HepG2 (cell line): ENCODE measurements around the gene TMEM97. TPM values are rescaled to one million over a fixed set of nuclear protein-coding genes. Genes with fewer than 3 reads are reported as not detected.

ENCODE experiments used
- ATAD3A ChIP-seq: sonication (generic); formaldehyde crosslinking; IDR thresholded peaks from 2 replicates; pipeline ENCODE4 v1.4.0; 2020; ENCODE audit warnings: missing genetic modification reagents
- ATM ChIP-seq: fragments of 450-650 bp; IDR thresholded peaks from 2 replicates; pipeline ENCODE4 v1.7.1; 2017; ENCODE audit warnings: mild to moderate bottlenecking, borderline replicate concordance
- ETV5 ChIP-seq: IDR thresholded peaks from 2 replicates; pipeline ENCODE4 v1.6.1; 2018; ENCODE audit warnings: missing biosample characterization, missing genetic modification reagents, inconsistent platforms, borderline replicate concordance
- FOXK1 ChIP-seq: sonication (generic); formaldehyde crosslinking; IDR thresholded peaks from 2 replicates; pipeline ENCODE4 v1.4.0; 2020; ENCODE audit warnings: low read depth, missing genetic modification reagents, borderline replicate concordance
- IKZF1 ChIP-seq: fragments of 450-650 bp; IDR thresholded peaks from 2 replicates; pipeline ENCODE4 v1.7.1; 2016
- JDP2 ChIP-seq: sonication (generic); formaldehyde crosslinking; IDR thresholded peaks from 2 replicates; pipeline ENCODE4 v1.8.1; 2022; ENCODE audit warnings: missing genetic modification reagents, borderline replicate concordance
- KAT2B ChIP-seq: fragments of 150-350 bp; IDR thresholded peaks from 2 replicates; pipeline ENCODE4 v1.6.1; 2014; ENCODE audit warnings: low read depth, low read length, borderline replicate concordance
- KLF15 ChIP-seq: sonication (generic); formaldehyde crosslinking; IDR thresholded peaks from 2 replicates; pipeline ENCODE4 v1.8.1; 2023; ENCODE audit warnings: borderline replicate concordance, mild to moderate bottlenecking, inconsistent platforms, missing genetic modification reagents, mixed read lengths
- MZF1 ChIP-seq: sonication (generic); formaldehyde crosslinking; IDR thresholded peaks from 2 replicates; pipeline ENCODE4 v1.8.1; 2023; ENCODE audit warnings: mild to moderate bottlenecking, missing genetic modification reagents, borderline replicate concordance
- NCOA5 ChIP-seq: sonication (generic); formaldehyde crosslinking; IDR thresholded peaks from 2 replicates; pipeline ENCODE4 v1.4.0; 2020; ENCODE audit warnings: missing genetic modification reagents
- ONECUT2 ChIP-seq: sonication (generic); formaldehyde crosslinking; IDR thresholded peaks from 2 replicates; pipeline ENCODE4 v1.4.0; 2020; ENCODE audit warnings: missing genetic modification reagents
- RAD21 ChIP-seq: fragments of 450-650 bp; formaldehyde crosslinking; IDR thresholded peaks from 2 replicates; pipeline ENCODE4 v1.5.0; 2020; ENCODE audit warnings: mild to moderate bottlenecking
- TARDBP ChIP-seq: sonication (generic); formaldehyde crosslinking; IDR thresholded peaks from 2 replicates; pipeline ENCODE4 v1.8.0; 2022; ENCODE audit warnings: mild to moderate bottlenecking, missing genetic modification reagents
- TEAD2 ChIP-seq: sonication (generic); formaldehyde crosslinking; IDR thresholded peaks from 2 replicates; pipeline ENCODE4 v1.9.0; 2021; ENCODE audit warnings: missing genetic modification reagents
- TRIM24 ChIP-seq: sonication (generic); formaldehyde crosslinking; IDR thresholded peaks from 2 replicates; pipeline ENCODE4 v1.8.0; 2022; ENCODE audit warnings: mild to moderate bottlenecking, missing genetic modification reagents
- YY1 ChIP-seq: IDR thresholded peaks from 2 replicates; pipeline ENCODE4 v1.6.1; 2011; ENCODE audit warnings: low read length, low read depth, moderate library complexity, mild to moderate bottlenecking; ENCODE audit not compliant: insufficient read depth, insufficient replicate concordance
- ZNF20 ChIP-seq: sonication (generic); formaldehyde crosslinking; IDR thresholded peaks from 2 replicates; pipeline ENCODE4 v1.4.0; 2020; ENCODE audit warnings: mild to moderate bottlenecking, moderate library complexity, missing genetic modification reagents
- ZNF432 ChIP-seq: sonication (generic); formaldehyde crosslinking; IDR thresholded peaks from 2 replicates; pipeline ENCODE4 v1.5.0; 2020; ENCODE audit warnings: missing genetic modification reagents, mild to moderate bottlenecking, borderline replicate concordance
- ZNF451 ChIP-seq: sonication (generic); formaldehyde crosslinking; IDR thresholded peaks from 2 replicates; pipeline ENCODE4 v1.5.0; 2020; ENCODE audit warnings: mild to moderate bottlenecking, missing genetic modification reagents
- ZNF616 ChIP-seq: sonication (generic); formaldehyde crosslinking; IDR thresholded peaks from 2 replicates; pipeline ENCODE4 v1.5.0; 2020; ENCODE audit warnings: low read depth, mild to moderate bottlenecking, missing genetic modification reagents
- ZNF644 ChIP-seq: IDR thresholded peaks from 2 replicates; pipeline ENCODE4 v1.6.1; 2016; ENCODE audit warnings: low read depth
- ZNF652 ChIP-seq: IDR thresholded peaks from 2 replicates; pipeline ENCODE4 v1.6.1; 2016; ENCODE audit warnings: low read depth, borderline replicate concordance
- ZNF660 ChIP-seq: sonication (generic); formaldehyde crosslinking; IDR thresholded peaks from 2 replicates; pipeline ENCODE4 v1.5.1; 2020; ENCODE audit warnings: mild to moderate bottlenecking, low read depth, missing genetic modification reagents, borderline replicate concordance
- ZNF749 ChIP-seq: sonication (generic); formaldehyde crosslinking; IDR thresholded peaks from 2 replicates; pipeline ENCODE4 v1.8.0; 2022; ENCODE audit warnings: mild to moderate bottlenecking, missing genetic modification reagents, moderate library complexity, borderline replicate concordance
- ZNF777 ChIP-seq: sonication (generic); formaldehyde crosslinking; IDR thresholded peaks from 2 replicates; pipeline ENCODE4 v1.4.0; 2020; ENCODE audit warnings: missing genetic modification reagents
- polyA plus RNA-seq, 8 experiments: library from polyadenylated mRNA; depleted of rRNA in 3 of 8; stranded (reverse) in 7 of 8; unstranded in 1 of 8; fragments of >200 nt; fragmentation: Illumina TruSeq in 4 of 8; extraction: Trizol in 4 of 8; gene quantifications; 2 replicates each; pipeline versions ENCODE4 v1.2.1 to v1.2.3, GENCODE V29; 2011 to 2016; ENCODE audit warnings: low read depth in 4 of 8, missing spikeins in 1 of 8, mixed read lengths in 1 of 8; ENCODE audit not compliant: insufficient read depth in 1 of 8
- total RNA-seq, 5 experiments: library from RNA; depleted of rRNA; stranded (reverse); fragments of >200 nt; fragmentation: Illumina TruSeq; extraction: Trizol; gene quantifications; 2 replicates each; pipeline ENCODE4 v1.2.3, GENCODE V29; 2016; ENCODE audit warnings: low read depth in 1 of 5
- TF ChIP-seq, protein P1 (sequence below): sonication (generic); formaldehyde crosslinking; IDR thresholded peaks from 2 replicates; pipeline ENCODE4 v1.5.0; 2020; ENCODE audit warnings: mild to moderate bottlenecking, missing genetic modification reagents, borderline replicate concordance
- TF ChIP-seq, protein P2 (sequence below): sonication (generic); formaldehyde crosslinking; IDR thresholded peaks from 2 replicates; pipeline ENCODE4; 2020; ENCODE audit warnings: missing genetic modification reagents, mild to moderate bottlenecking, borderline replicate concordance

TMEM97 gene
- total and polyA plus RNA-seq, 2 of the 13 experiments (the other 11 are each of a cell fraction or from before 2014, with no cell fraction given): 69.6 to 137 TPM

DNA sequence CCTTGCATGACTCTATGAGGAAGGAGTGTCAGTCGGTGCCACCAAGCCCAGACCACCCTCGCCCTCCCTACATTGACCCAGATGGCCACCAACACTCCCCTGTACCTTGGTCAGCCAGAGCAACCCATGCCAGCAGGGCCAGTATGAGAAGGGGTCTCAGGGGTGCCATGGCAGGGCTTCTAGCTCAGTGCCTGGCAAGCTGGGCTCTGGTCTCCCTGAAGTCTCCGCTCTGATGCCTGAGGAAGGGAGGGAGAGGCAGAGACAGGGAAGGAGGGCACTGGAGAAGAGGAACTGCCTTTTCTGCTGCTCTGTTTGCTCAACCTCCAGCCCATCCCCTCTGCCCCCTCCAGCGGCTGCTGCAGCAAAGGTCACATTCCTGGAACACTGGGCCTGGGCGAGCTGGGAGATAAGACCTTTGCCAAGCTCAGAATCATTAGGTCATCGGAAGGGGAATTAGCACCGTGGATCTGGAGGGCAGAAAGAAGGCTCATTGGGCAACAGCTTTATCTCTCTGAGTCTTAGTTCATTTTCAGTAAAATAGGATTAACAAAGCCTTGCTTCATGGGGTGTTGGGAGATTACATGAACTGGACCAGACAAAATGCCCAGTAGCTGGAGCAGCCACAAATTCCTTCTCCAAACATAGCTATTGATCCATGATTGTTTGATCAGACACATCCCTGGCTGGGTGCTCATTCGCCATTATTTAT lies 51.2 kb downstream of the TMEM97 start, which contains the start of gene VTN (continued):
- no peak for TF ChIP-seq ZNF660 (CRISPR knock-in tag)
- peak; percentile 42 for TF ChIP-seq YY1
- TF ChIP-seq NCOA5: no peak
- no peak for TF ChIP-seq IKZF1
- 0 out of 2 replicates have a peak, but pooled peaks have one; percentile 11 for TF ChIP-seq ZNF652 (CRISPR knock-in tag)
- no peak for TF ChIP-seq TRIM24 (CRISPR knock-in tag)
- TF ChIP-seq TARDBP (CRISPR knock-in tag): peak; percentile 86
- peak; percentile 50 for TF ChIP-seq ZNF777 (CRISPR knock-in tag)
- TF ChIP-seq ETV5 (CRISPR knock-in tag): peak; percentile 87
- TF ChIP-seq ZNF749: 0 out of 2 replicates have a peak, but pooled peaks have one; percentile 25
- TF ChIP-seq ZNF20 (CRISPR knock-in tag): no peak
- no peak for TF ChIP-seq MZF1 (CRISPR knock-in tag)
- TF ChIP-seq ONECUT2 (CRISPR knock-in tag): peak; percentile 96
- TF ChIP-seq, protein P1, sequence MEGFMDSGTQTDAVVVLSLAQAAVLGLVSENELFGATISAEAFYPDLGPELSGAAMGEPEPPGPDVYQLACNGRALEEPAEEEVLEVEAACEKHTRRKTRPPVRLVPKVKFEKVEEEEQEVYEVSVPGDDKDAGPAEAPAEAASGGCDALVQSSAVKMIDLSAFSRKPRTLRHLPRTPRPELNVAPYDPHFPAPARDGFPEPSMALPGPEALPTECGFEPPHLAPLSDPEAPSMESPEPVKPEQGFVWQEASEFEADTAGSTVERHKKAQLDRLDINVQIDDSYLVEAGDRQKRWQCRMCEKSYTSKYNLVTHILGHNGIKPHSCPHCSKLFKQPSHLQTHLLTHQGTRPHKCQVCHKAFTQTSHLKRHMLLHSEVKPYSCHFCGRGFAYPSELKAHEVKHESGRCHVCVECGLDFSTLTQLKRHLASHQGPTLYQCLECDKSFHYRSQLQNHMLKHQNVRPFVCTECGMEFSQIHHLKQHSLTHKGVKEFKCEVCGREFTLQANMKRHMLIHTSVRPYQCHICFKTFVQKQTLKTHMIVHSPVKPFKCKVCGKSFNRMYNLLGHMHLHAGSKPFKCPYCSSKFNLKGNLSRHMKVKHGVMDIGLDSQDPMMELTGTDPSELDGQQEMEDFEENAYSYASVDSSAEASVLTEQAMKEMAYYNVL (CRISPR knock-in tag): peak; percentile 94; the same call in 1 of the 2 replicates
- peak; percentile 17; the same call in 1 of the 2 replicates for TF ChIP-seq RAD21 (CRISPR knock-in tag)
- TF ChIP-seq ZNF644 (CRISPR knock-in tag): peak; percentile 76
- TF ChIP-seq, protein P2, sequence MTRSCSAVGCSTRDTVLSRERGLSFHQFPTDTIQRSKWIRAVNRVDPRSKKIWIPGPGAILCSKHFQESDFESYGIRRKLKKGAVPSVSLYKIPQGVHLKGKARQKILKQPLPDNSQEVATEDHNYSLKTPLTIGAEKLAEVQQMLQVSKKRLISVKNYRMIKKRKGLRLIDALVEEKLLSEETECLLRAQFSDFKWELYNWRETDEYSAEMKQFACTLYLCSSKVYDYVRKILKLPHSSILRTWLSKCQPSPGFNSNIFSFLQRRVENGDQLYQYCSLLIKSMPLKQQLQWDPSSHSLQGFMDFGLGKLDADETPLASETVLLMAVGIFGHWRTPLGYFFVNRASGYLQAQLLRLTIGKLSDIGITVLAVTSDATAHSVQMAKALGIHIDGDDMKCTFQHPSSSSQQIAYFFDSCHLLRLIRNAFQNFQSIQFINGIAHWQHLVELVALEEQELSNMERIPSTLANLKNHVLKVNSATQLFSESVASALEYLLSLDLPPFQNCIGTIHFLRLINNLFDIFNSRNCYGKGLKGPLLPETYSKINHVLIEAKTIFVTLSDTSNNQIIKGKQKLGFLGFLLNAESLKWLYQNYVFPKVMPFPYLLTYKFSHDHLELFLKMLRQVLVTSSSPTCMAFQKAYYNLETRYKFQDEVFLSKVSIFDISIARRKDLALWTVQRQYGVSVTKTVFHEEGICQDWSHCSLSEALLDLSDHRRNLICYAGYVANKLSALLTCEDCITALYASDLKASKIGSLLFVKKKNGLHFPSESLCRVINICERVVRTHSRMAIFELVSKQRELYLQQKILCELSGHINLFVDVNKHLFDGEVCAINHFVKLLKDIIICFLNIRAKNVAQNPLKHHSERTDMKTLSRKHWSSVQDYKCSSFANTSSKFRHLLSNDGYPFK (CRISPR knock-in tag): no peak; the same call in 1 of the 2 replicates
- TF ChIP-seq ZNF432 (CRISPR knock-in tag): no peak
- TF ChIP-seq JDP2 (CRISPR knock-in tag): no peak
- TF ChIP-seq TEAD2 (CRISPR knock-in tag): peak; percentile 28; the same call in 1 of the 2 replicates
- TF ChIP-seq ZNF451 (CRISPR knock-in tag): no peak
- no peak for TF ChIP-seq ATM
- TF ChIP-seq KLF15 (CRISPR knock-in tag): no peak
- TF ChIP-seq KAT2B: peak; percentile 59; the same call in 1 of the 2 replicates
- peak; percentile 88 for TF ChIP-seq FOXK1 (CRISPR knock-in tag)
- TF ChIP-seq ZNF616 (CRISPR knock-in tag): 0 out of 2 replicates have a peak, but pooled peaks have one; percentile 24
- TF ChIP-seq ATAD3A: no peak
